ENCODE data around the gene ACOX3.

The ACOX3 gene

DNA sequence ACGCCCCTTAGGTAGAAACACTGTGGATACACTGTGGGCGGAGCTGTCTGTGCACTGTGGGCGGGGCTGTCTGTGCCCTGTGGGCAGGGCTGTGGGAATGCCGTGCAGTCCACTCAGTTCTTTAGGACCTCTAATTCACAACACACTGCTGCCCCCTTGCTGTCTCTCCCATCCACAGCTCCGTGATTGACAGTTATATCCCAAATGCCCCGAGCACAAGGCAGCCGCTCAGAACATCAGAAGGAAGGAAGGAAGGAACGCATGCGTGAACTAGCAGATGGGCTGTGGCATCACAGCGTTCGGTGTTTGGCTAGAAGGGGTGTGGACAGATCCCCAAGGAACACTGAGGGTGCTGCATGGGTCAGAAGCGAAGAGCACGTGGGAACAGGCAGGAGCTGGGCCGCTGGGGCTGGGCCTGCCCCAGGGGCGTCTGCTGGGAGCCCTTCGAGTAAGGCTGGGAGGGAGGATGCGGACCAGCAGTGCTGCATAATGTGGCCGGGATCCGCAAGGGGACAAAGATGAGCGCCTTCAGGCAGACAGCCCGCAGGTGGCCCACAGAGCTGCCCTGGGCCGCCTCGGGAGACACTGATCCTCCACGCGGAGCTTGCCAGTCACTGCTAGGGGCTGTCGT is 29.8 kb downstream of the ACOX3 start:
- Histone ChIP-seq H2BK120ac (ENCODE audit: low read depth, low read length) (no peak overlapping the region), H2BK12ac (ENCODE audit: low read length) (no peak overlapping the region), H4K91ac (ENCODE audit: low read depth, low read length, poor library complexity) (no peak overlapping the region), H3K27ac (replicated peaks; ENCODE audit: low read length) (peak overlapping the region; percentile 44), H3K79me1 (ENCODE audit: low read depth, low read length) (peaks cover 7% of the 10 kb centered on the region), H3K9me3 (replicated peaks in 1 of 2; ENCODE audit: control insufficient read depth in 2 of 2, insufficient read depth in 1 of 2, low read depth in 1 of 2, low read length in 2 of 2) (peaks cover 2 to 5% of the 10 kb centered on the region in 2 donors), H3K27me3 (ENCODE audit: control insufficient read depth in 3 of 3, insufficient read depth in 3 of 3, low read depth in 1 of 3, low read length in 3 of 3) (no peaks in the 10 kb centered on the region), H2AFZ (ENCODE audit: low read length) (no peak overlapping the region), H3K23ac (ENCODE audit: low read depth, low read length, poor library complexity) (peak overlapping the region; percentile 13), H3K14ac (ENCODE audit: low read length) (peak overlapping the region; percentile 23), H4K8ac (ENCODE audit: low read depth, low read length) (no peak overlapping the region), H3K18ac (ENCODE audit: low read length) (peak overlapping the region; percentile 77), H3K4ac (ENCODE audit: low read length) (no peak overlapping the region), H3K9ac (ENCODE audit: low read depth, low read length, poor library complexity) (peak overlapping the region; percentile 72), H2BK15ac (ENCODE audit: low read length) (no peak overlapping the region), H3K4me3 (ENCODE audit: low read length in 2 of 2) (no peak overlapping the region), H2BK5ac (ENCODE audit: low read length) (no peak overlapping the region), H3K4me2 (ENCODE audit: insufficient read depth, low read length, poor library complexity, severe bottlenecking) (no peak overlapping the region), H3K4me1 (ENCODE audit: control insufficient read depth in 2 of 2, insufficient read depth in 1 of 2, low read depth in 1 of 2, low read length in 2 of 2) (peaks cover 0 to 2% of the 10 kb centered on the region in 2 donors), H2AK5ac (ENCODE audit: low read depth, low read length) (peak overlapping the region; percentile 91), H3K36me3 (replicated peaks in 1 of 2; ENCODE audit: control insufficient read depth in 2 of 2, insufficient read depth in 2 of 2, low read length in 2 of 2) (peaks cover 15 to 31% of the 10 kb centered on the region in 2 donors)
- no CpG with 5 or more reads among the region's 26 CpGs for WGBS, 2 donors (ENCODE audit: extremely low coverage in 2 of 2, insufficient read length in 2 of 2, insufficient replicate concordance in 1 of 2)
- DNase-seq (ENCODE audit: low spot score): peak; percentile 71

DNA sequence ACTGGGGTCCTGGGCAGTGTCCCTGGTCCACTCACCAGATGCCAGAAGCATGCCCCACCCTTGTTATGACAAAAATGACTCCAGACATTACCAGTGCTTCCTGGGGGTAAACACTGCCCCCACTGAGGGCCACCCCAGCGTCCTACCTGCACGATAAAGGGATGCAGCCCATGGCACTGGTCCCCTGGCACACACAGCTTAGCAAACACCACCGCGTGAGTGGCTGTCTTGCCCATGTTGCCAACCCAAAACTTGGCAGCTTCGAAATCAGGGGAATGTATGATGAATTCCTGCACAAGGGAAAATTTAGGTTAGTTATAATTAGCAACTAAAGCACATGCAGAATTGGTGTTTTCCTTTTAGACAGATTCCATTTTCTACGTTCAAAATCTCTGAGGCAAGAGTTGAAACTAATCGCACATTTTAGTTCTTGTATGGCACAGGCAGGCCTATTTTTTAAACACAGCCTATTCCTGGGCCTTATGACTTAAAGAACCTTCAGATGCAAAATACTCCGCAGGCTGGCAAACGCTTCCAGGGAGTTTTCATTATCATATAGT is 30.4 kb downstream of the ACOX3 start:
- no CpG with 5 or more reads among the region's 9 CpGs for WGBS, 2 donors (ENCODE audit: extremely low coverage in 2 of 2, insufficient read length in 2 of 2, insufficient replicate concordance in 1 of 2)

GRCh38 chr4:8409264-8410065 is 31.1 kb downstream of the ACOX3 start:
- no peak overlapping the region for H3K27ac ChIP-seq (replicated peaks; ENCODE audit: low read length)
- H3K14ac ChIP-seq (ENCODE audit: low read length): peak overlapping the region; percentile 75
- no peak overlapping the region for H4K8ac ChIP-seq (ENCODE audit: low read depth, low read length)
- no peak overlapping the region for H2BK5ac ChIP-seq (ENCODE audit: low read length)
- H3K36me3 ChIP-seq (replicated peaks in 1 of 2; ENCODE audit: control insufficient read depth in 2 of 2, insufficient read depth in 2 of 2, low read length in 2 of 2): peaks cover 17 to 37% of the 10 kb centered on the region in 2 donors
- H2BK120ac ChIP-seq (ENCODE audit: low read depth, low read length): peak overlapping the region; percentile 94
- no peak overlapping the region for H4K91ac ChIP-seq (ENCODE audit: low read depth, low read length, poor library complexity)
- H3K4ac ChIP-seq (ENCODE audit: low read length): no peak overlapping the region
- H3K27me3 ChIP-seq (ENCODE audit: control insufficient read depth in 3 of 3, insufficient read depth in 3 of 3, low read depth in 1 of 3, low read length in 3 of 3): no peaks in the 10 kb centered on the region
- H3K18ac ChIP-seq (ENCODE audit: low read length): peak overlapping the region; percentile 5
- H2AFZ ChIP-seq (ENCODE audit: low read length): no peak overlapping the region
- no peak overlapping the region for H3K9ac ChIP-seq (ENCODE audit: low read depth, low read length, poor library complexity)
- H2BK12ac ChIP-seq (ENCODE audit: low read length): no peak overlapping the region
- no peak overlapping the region for H3K4me2 ChIP-seq (ENCODE audit: insufficient read depth, low read length, poor library complexity, severe bottlenecking)
- H3K4me1 ChIP-seq (ENCODE audit: control insufficient read depth in 2 of 2, insufficient read depth in 1 of 2, low read depth in 1 of 2, low read length in 2 of 2): peaks cover 0 to 2% of the 10 kb centered on the region in 2 donors
- peak overlapping the region; percentile 80 for H3K23ac ChIP-seq (ENCODE audit: low read depth, low read length, poor library complexity)
- WGBS, 2 donors (ENCODE audit: extremely low coverage in 2 of 2, insufficient read length in 2 of 2, insufficient replicate concordance in 1 of 2): no CpG with 5 or more reads among the region's 17 CpGs
- H2AK5ac ChIP-seq (ENCODE audit: low read depth, low read length): peak overlapping the region; percentile 74
- DNase-seq (ENCODE audit: low spot score): no peak
- peaks cover 4 to 5% of the 10 kb centered on the region in 2 donors for H3K9me3 ChIP-seq (replicated peaks in 1 of 2; ENCODE audit: control insufficient read depth in 2 of 2, insufficient read depth in 1 of 2, low read depth in 1 of 2, low read length in 2 of 2)
- H3K79me1 ChIP-seq (ENCODE audit: low read depth, low read length): peaks cover 7% of the 10 kb centered on the region
- peak overlapping the region in 1 of 2 donors; percentile 30 for H3K4me3 ChIP-seq (ENCODE audit: low read length in 2 of 2)
- H2BK15ac ChIP-seq (ENCODE audit: low read length): no peak overlapping the region

More for the DNA sequence above, 30.4 kb downstream of the ACOX3 start:
- H3K14ac ChIP-seq (ENCODE audit: low read length): peak overlapping the region; percentile 75
- H3K4ac ChIP-seq (ENCODE audit: low read length): no peak overlapping the region
- peak overlapping the region; percentile 94 for H2BK120ac ChIP-seq (ENCODE audit: low read depth, low read length)
- peaks cover 7% of the 10 kb centered on the region for H3K79me1 ChIP-seq (ENCODE audit: low read depth, low read length)
- no peak for DNase-seq (ENCODE audit: low spot score)
- H3K27me3 ChIP-seq (ENCODE audit: control insufficient read depth in 3 of 3, insufficient read depth in 3 of 3, low read depth in 1 of 3, low read length in 3 of 3): no peaks in the 10 kb centered on the region
- peaks cover 4 to 5% of the 10 kb centered on the region in 2 donors for H3K9me3 ChIP-seq (replicated peaks in 1 of 2; ENCODE audit: control insufficient read depth in 2 of 2, insufficient read depth in 1 of 2, low read depth in 1 of 2, low read length in 2 of 2)
- no peak overlapping the region for H4K91ac ChIP-seq (ENCODE audit: low read depth, low read length, poor library complexity)
- no peak overlapping the region for H2BK15ac ChIP-seq (ENCODE audit: low read length)
- no peak overlapping the region for H2BK12ac ChIP-seq (ENCODE audit: low read length)
- H3K4me2 ChIP-seq (ENCODE audit: insufficient read depth, low read length, poor library complexity, severe bottlenecking): no peak overlapping the region
- peaks cover 17 to 38% of the 10 kb centered on the region in 2 donors for H3K36me3 ChIP-seq (replicated peaks in 1 of 2; ENCODE audit: control insufficient read depth in 2 of 2, insufficient read depth in 2 of 2, low read length in 2 of 2)
- no peak overlapping the region for H3K27ac ChIP-seq (replicated peaks; ENCODE audit: low read length)
- H2AFZ ChIP-seq (ENCODE audit: low read length): no peak overlapping the region
- peak overlapping the region; percentile 3 for H3K9ac ChIP-seq (ENCODE audit: low read depth, low read length, poor library complexity)
- H3K18ac ChIP-seq (ENCODE audit: low read length): peak overlapping the region; percentile 5
- no peak overlapping the region for H3K4me3 ChIP-seq (ENCODE audit: low read length in 2 of 2)
- H3K23ac ChIP-seq (ENCODE audit: low read depth, low read length, poor library complexity): peak overlapping the region; percentile 80
- no peak overlapping the region for H4K8ac ChIP-seq (ENCODE audit: low read depth, low read length)
- H2AK5ac ChIP-seq (ENCODE audit: low read depth, low read length): peak overlapping the region; percentile 74
- peaks cover 0 to 2% of the 10 kb centered on the region in 2 donors for H3K4me1 ChIP-seq (ENCODE audit: control insufficient read depth in 2 of 2, insufficient read depth in 1 of 2, low read depth in 1 of 2, low read length in 2 of 2)
- no peak overlapping the region for H2BK5ac ChIP-seq (ENCODE audit: low read length)

GRCh38 chr4:8407756-8408155 is 32.8 kb downstream of the ACOX3 start:
- peaks cover 7% of the 10 kb centered on the region for H3K79me1 ChIP-seq (ENCODE audit: low read depth, low read length)
- H4K91ac ChIP-seq (ENCODE audit: low read depth, low read length, poor library complexity): no peak overlapping the region
- peaks cover 4 to 5% of the 10 kb centered on the region in 2 donors for H3K9me3 ChIP-seq (replicated peaks in 1 of 2; ENCODE audit: control insufficient read depth in 2 of 2, insufficient read depth in 1 of 2, low read depth in 1 of 2, low read length in 2 of 2)
- no peak overlapping the region for H3K18ac ChIP-seq (ENCODE audit: low read length)
- H3K27me3 ChIP-seq (ENCODE audit: control insufficient read depth in 3 of 3, insufficient read depth in 3 of 3, low read depth in 1 of 3, low read length in 3 of 3): no peaks in the 10 kb centered on the region
- H3K36me3 ChIP-seq (replicated peaks in 1 of 2; ENCODE audit: control insufficient read depth in 2 of 2, insufficient read depth in 2 of 2, low read length in 2 of 2): peaks cover 17 to 28% of the 10 kb centered on the region in 2 donors
- no peak overlapping the region for H3K14ac ChIP-seq (ENCODE audit: low read length)
- no peak overlapping the region for H2BK12ac ChIP-seq (ENCODE audit: low read length)
- no peak overlapping the region for H3K4me2 ChIP-seq (ENCODE audit: insufficient read depth, low read length, poor library complexity, severe bottlenecking)
- no peak overlapping the region for H3K4me3 ChIP-seq (ENCODE audit: low read length in 2 of 2)
- H2BK120ac ChIP-seq (ENCODE audit: low read depth, low read length): no peak overlapping the region
- H2BK15ac ChIP-seq (ENCODE audit: low read length): no peak overlapping the region
- no peak overlapping the region for H2BK5ac ChIP-seq (ENCODE audit: low read length)
- no peak for DNase-seq (ENCODE audit: low spot score)
- H3K27ac ChIP-seq (replicated peaks; ENCODE audit: low read length): no peak overlapping the region
- H4K8ac ChIP-seq (ENCODE audit: low read depth, low read length): no peak overlapping the region
- H2AFZ ChIP-seq (ENCODE audit: low read length): no peak overlapping the region
- WGBS, 2 donors (ENCODE audit: extremely low coverage in 2 of 2, insufficient read length in 2 of 2, insufficient replicate concordance in 1 of 2): no CpG with 5 or more reads among the region's 9 CpGs
- H3K4ac ChIP-seq (ENCODE audit: low read length): no peak overlapping the region
- H3K9ac ChIP-seq (ENCODE audit: low read depth, low read length, poor library complexity): no peak overlapping the region
- H3K4me1 ChIP-seq (ENCODE audit: control insufficient read depth in 2 of 2, insufficient read depth in 1 of 2, low read depth in 1 of 2, low read length in 2 of 2): peaks cover 2 to 3% of the 10 kb centered on the region in 2 donors
- no peak overlapping the region for H2AK5ac ChIP-seq (ENCODE audit: low read depth, low read length)
- H3K23ac ChIP-seq (ENCODE audit: low read depth, low read length, poor library complexity): no peak overlapping the region

Measured in neuronal stem cell (in vitro differentiated cells).